Adrenal gland (tissue), 12 donors: ENCODE results near the gene ARL9. TPM values are rescaled to one million over a fixed set of nuclear protein-coding genes. Genes with fewer than 3 reads are reported as not detected.

Source experiments
- DNase-seq, 7 donors: peaks; one replicate each; pipeline ENCODE4 v3.0.0-alpha.2; 2019 to 2020
- H3K27ac ChIP-seq, 5 donors: fragments of 200-600 bp; sonication (generic) in 4 of 5; 1 replicate in 3 of 5; 2 replicates in 2 of 5; pipeline versions ENCODE4 v1.5.1 to v1.8.0; 2016 to 2020; ENCODE audit warnings: mild to moderate bottlenecking in 1 of 5
- H3K27me3 ChIP-seq: fragments of 200-600 bp; 2 replicates; pipeline ENCODE4 v1.8.0; 2021
- H3K36me3 ChIP-seq, 2 donors: fragments of 200-600 bp; replicated peaks in 1 of 2; 1 replicate in 1 of 2; 2 replicates in 1 of 2; pipeline versions ENCODE4 v1.5.1 to v1.8.0; 2018 to 2022
- H3K4me1 ChIP-seq, 2 donors: fragments of 200-600 bp; replicated peaks in 1 of 2; 1 replicate in 1 of 2; 2 replicates in 1 of 2; pipeline versions ENCODE4 v1.5.1 to v1.8.0; 2018 to 2021
- H3K4me3 ChIP-seq, 4 donors: fragments of 200-600 bp; sonication (generic) in 3 of 4; one replicate each; pipeline ENCODE4 v1.5.1; 2016 to 2018
- H3K9me3 ChIP-seq, 3 donors: fragments of 200-600 bp; sonication (generic) in 1 of 3; replicated peaks in 1 of 3; 1 replicate in 2 of 3; 2 replicates in 1 of 3; pipeline versions ENCODE4 v1.5.1 to v1.8.0; 2016 to 2021
- CTCF ChIP-seq, 6 experiments: fragments of 450-650 bp in 4 of 6; fragments of 200-600 bp in 2 of 6; sonication (generic) in 1 of 6; IDR thresholded peaks; 1 replicate in 5 of 6; 2 replicates in 1 of 6; pipeline versions ENCODE4 v1.5.1 to v1.8.0; 2016 to 2021; ENCODE audit warnings: antibody characterized with exemption in 6 of 6, mild to moderate bottlenecking in 2 of 6, moderate library complexity in 1 of 6
- POLR2A ChIP-seq, 2 donors: fragments of 450-650 bp; IDR thresholded peaks; one replicate each; pipeline ENCODE4 v1.6.1; 2017; ENCODE audit warnings: antibody characterized with exemption in 2 of 2, mild to moderate bottlenecking in 2 of 2, moderate library complexity in 1 of 2
- WGBS, 4 donors: extraction: QIAGEN DNeasy Blood & Tissue Kit in 2 of 4; methylation state at CpG; one replicate each; pipeline versions ENCODE4 v1.1.5 to v1.1.7; 2013 to 2017; 5-methylcytosine and 5-hydroxymethylcytosine counted together
- intact Hi-C, 2 donors: fragments of 100-400 bp; cut with DNase I; formaldehyde crosslinking; loops; one replicate each; pipeline versions ENCODE4 v1.14.1 to v1.15.0; 2022 to 2023
- polyA plus RNA-seq, 3 donors: library from polyadenylated mRNA; stranded (reverse); fragments of 200-250 nt in 2 of 3; fragments of 350-450 nt in 1 of 3; fragmentation: Illumina TruSeq in 1 of 3; extraction: RNeasy Lipid Tissue Mini Kit (QIAGEN cat#74804) in 1 of 3; gene quantifications; one replicate each; pipeline ENCODE4 v1.2.3, GENCODE V29; 2013 to 2014
- total RNA-seq, 9 donors: library from RNA; depleted of rRNA in 4 of 9; stranded (reverse); fragments of >200 nt in 4 of 9; fragments of 120-200 nt in 1 of 9; fragmentation: NEBNext Ultra II Directional in 1 of 9; extraction: Animal tissue kit (Norgen Biotek cat#: 25700) in 1 of 9; gene quantifications; one replicate each; pipeline versions ENCODE4 v1.1.0 to v1.2.4, GENCODE V29; 2013 to 2023
- donor health status: healthy with polysubstance abuse.
- donor health status: Bipolar disorder and iron deficiency.
- donor health status: DM: yes; HTN: yes; CAD: no.
- donor health status: DM: no; HTN: no; CAD: no.
- donor health status: DM: no; HTN: no; CAD: no.
- donor health status: DM: yes; HTN: yes; CAD: no.

ARL9 gene
- total and polyA plus RNA-seq, 12 donors: 0.28 to 1.2 (median 0.65) TPM; not detected in 3

- Histone ChIP-seq H3K4me1 (no peaks in the 10 kb centered on the region), H3K9me3 (no peaks in the 10 kb centered on the region), H3K27me3 (no peaks in the 10 kb centered on the region), H3K36me3 (no peaks in the 10 kb centered on the region), H3K4me3 (no peak overlapping the region), H3K27ac (no peak overlapping the region)
- intact Hi-C loops: no loop called here
- TF ChIP-seq CTCF (IDR thresholded peaks at IDR 0.05) (no peak), POLR2A (IDR thresholded peaks at IDR 0.05) (no peak)
- DNase-seq: no peak
Measured at GRCh38 chr4:56552273-56552672, 46.7 kb downstream of the ARL9 start.

- no peaks in the 10 kb centered on the region for H3K9me3 ChIP-seq
- 83 to 91% (median 87%) methylated on average over 3 to 4 of the region's 4 CpGs for WGBS, 4 donors
- TF ChIP-seq CTCF (IDR thresholded peaks at IDR 0.05) (no peak), POLR2A (IDR thresholded peaks at IDR 0.05) (no peak)
- no peak overlapping the region for H3K4me3 ChIP-seq
- intact Hi-C loops: loop anchor here in 1 of 2 donors (10.0 kb wide), 1 partner anchor 235 kb away; no protein-coding TSS in a partner anchor
- no peak for DNase-seq
- H3K36me3 ChIP-seq: no peaks in the 10 kb centered on the region
- no peak overlapping the region for H3K27ac ChIP-seq
- no peaks in the 10 kb centered on the region for H3K4me1 ChIP-seq
- H3K27me3 ChIP-seq: no peaks in the 10 kb centered on the region
Measured at GRCh38 chr4:56570041-56570440, 64.5 kb downstream of the ARL9 start.

Other genes starting within 250 kb of the ARL9 start
- gene AASDH, start 118.3 kb upstream of the ARL9 start, total RNA-seq: 10 to 100 TPM in 8 of 9 donors, 1 to 10 TPM in 1; 2.5 to 22.2 (median 13.8) TPM
- 10 to 100 TPM in 1 of 3 donors, 1 to 10 TPM in 2; 4.6 to 15.0 (median 5.3) TPM for gene AASDH, start 118.3 kb upstream of the ARL9 start, polyA plus RNA-seq
- 10 to 100 TPM in 5 of 9 donors, 1 to 10 TPM in 4; 6.0 to 19.9 (median 14.3) TPM for gene PPAT, start 70.2 kb upstream of the ARL9 start, total RNA-seq
- gene PPAT, start 70.2 kb upstream of the ARL9 start, polyA plus RNA-seq: 10 to 100 TPM in 1 of 3 donors, 1 to 10 TPM in 2; 1.8 to 15.7 (median 2.0) TPM
- 10 to 100 TPM; 19.4 to 84.2 (median 56.2) TPM for gene PAICS, start 69.5 kb upstream of the ARL9 start, total RNA-seq
- gene PAICS, start 69.5 kb upstream of the ARL9 start, polyA plus RNA-seq: 100 to 1,000 TPM in 1 of 3 donors, 10 to 100 TPM in 2; 29.2 to 129 (median 39.2) TPM
- gene SRP72, start 38.2 kb upstream of the ARL9 start, total RNA-seq: 100 to 1,000 TPM in 1 of 9 donors, 10 to 100 TPM in 8; 28.0 to 160 (median 78.2) TPM
- gene SRP72, start 38.2 kb upstream of the ARL9 start, polyA plus RNA-seq: 100 to 1,000 TPM in 1 of 3 donors, 10 to 100 TPM in 2; 32.4 to 207 (median 32.7) TPM
- 10 to 100 TPM in 7 of 9 donors, 1 to 10 TPM in 2; 6.4 to 78.5 (median 21.6) TPM for gene HOPX, start 175.5 kb downstream of the ARL9 start, total RNA-seq
- gene HOPX, start 175.5 kb downstream of the ARL9 start, polyA plus RNA-seq: 10 to 100 TPM; 26.5 to 79.5 (median 31.2) TPM